Transverse colon (tissue), 4 donors: Measurements from ENCODE around the gene TMEM254. TPM values are rescaled to one million over a fixed set of nuclear protein-coding genes. Genes with fewer than 3 reads are reported as not detected.
A peak's percentile ranks its signal among the peaks of the same experiment; 100 is the strongest.

ENCODE experiments used
- DNase-seq: peaks from one replicate; pipeline ENCODE4 v3.0.0-alpha.2; 2019
- H3K27ac ChIP-seq, 4 donors: fragments of 200-600 bp; sonication (generic); 2 replicates each; pipeline ENCODE4 v1.5.1; 2016 to 2018; ENCODE audit warnings: inconsistent platforms in 4 of 4
- H3K27me3 ChIP-seq: fragments of 200-600 bp; sonication (generic); 2 replicates; pipeline ENCODE4 v1.5.1; 2017; ENCODE audit warnings: inconsistent platforms
- H3K36me3 ChIP-seq, 4 donors: fragments of 200-600 bp; sonication (generic); 2 replicates each; pipeline ENCODE4 v1.5.1; 2017 to 2019; ENCODE audit warnings: inconsistent platforms in 4 of 4
- H3K4me1 ChIP-seq, 4 donors: fragments of 200-600 bp; sonication (generic); 2 replicates each; pipeline ENCODE4 v1.5.1; 2017 to 2020; ENCODE audit warnings: inconsistent platforms in 4 of 4
- H3K4me3 ChIP-seq, 4 donors: fragments of 200-600 bp; sonication (generic); 1 replicate in 1 of 4; 2 replicates in 3 of 4; pipeline versions ENCODE4 v1.5.1 to v1.6.1; 2017 to 2019; ENCODE audit warnings: inconsistent platforms in 4 of 4
- H3K9me3 ChIP-seq, 2 donors: fragments of 200-600 bp; sonication (generic); 2 replicates each; pipeline ENCODE4 v1.5.1; 2017 to 2019; ENCODE audit warnings: inconsistent platforms in 2 of 2
- EP300 ChIP-seq: sonication (generic); formaldehyde crosslinking; IDR thresholded peaks from one replicate; pipeline ENCODE4 v1.6.1; 2017; ENCODE audit warnings: antibody characterized with exemption, low read depth
- POLR2A ChIP-seq: fragments of 450-650 bp; IDR thresholded peaks from one replicate; pipeline ENCODE4 v1.6.1; 2016; ENCODE audit warnings: antibody characterized with exemption, mild to moderate bottlenecking, moderate library complexity
- POLR2AphosphoS5 ChIP-seq, 3 donors: sonication (generic); formaldehyde crosslinking; IDR thresholded peaks; one replicate each; pipeline ENCODE4 v1.6.1; 2016; ENCODE audit warnings: antibody characterized with exemption in 3 of 3
- WGBS, 2 donors: methylation state at CpG; one replicate each; pipeline ENCODE4 v1.1.5; 2018; ENCODE audit warnings: low coverage in 1 of 2; 5-methylcytosine and 5-hydroxymethylcytosine counted together
- in situ Hi-C, 4 donors: fragments of 200-750 bp; cut with MboI; loops; one replicate each; pipeline versions ENCODE4 v1.15.0 to v1.15.1; 2017; ENCODE audit warnings: low sequenced_read_pairs in 3 of 4, low pct_ligation_motif_present in 1 of 4, low pct_unique_long_range_greater_than_20kb in 1 of 4
- intact Hi-C: fragments of 100-400 bp; cut with DNase I; formaldehyde crosslinking; loops from one replicate; pipeline ENCODE4 v1.15.1; 2023; ENCODE audit warnings: low total_unique reads
- total RNA-seq, 4 donors: library from RNA; depleted of rRNA; stranded (reverse); fragments of >200 nt; gene quantifications; one replicate each; pipeline ENCODE4 v1.1.0, GENCODE V29; 2016
- TF ChIP-seq, protein P1 (sequence below), 5 experiments: fragments of 200-600 bp in 3 of 5; fragments of 450-650 bp in 2 of 5; sonication (generic) in 3 of 5; IDR thresholded peaks; 1 replicate in 2 of 5; 2 replicates in 3 of 5; pipeline ENCODE4 v1.5.1; 2016 to 2017; ENCODE audit warnings: antibody characterized with exemption in 5 of 5, inconsistent platforms in 3 of 5, mild to moderate bottlenecking in 2 of 5, moderate library complexity in 1 of 5

Gene TMEM254
- total RNA-seq, 4 donors from 2014 or later = 3.0 to 33.7 (median 10.4) TPM

DNA sequence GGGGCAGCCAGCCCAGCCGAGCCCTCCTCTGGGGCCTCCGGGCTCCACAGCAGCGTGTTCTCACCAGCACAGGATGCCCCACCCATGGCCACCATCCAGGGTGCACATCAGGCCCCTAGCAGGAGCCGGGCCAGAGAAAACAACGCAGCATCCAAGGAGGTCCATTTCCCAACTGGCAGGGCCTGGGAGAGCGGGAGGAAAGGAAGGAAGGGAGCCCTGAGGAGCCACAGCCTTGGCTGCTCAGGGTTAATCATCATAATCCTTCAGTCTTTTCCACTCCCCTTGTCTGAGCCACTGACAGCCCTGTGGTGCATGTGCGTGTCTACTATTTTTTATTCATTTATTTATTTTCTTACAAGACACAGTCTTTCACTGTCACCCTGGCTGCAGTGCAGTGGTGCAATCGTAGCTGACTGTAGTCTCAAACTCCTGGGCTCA lies 57.7 kb downstream of the TMEM254 start:
- in situ Hi-C loops = no loop called here
- Histone ChIP-seq H3K27ac (peak overlapping the region; percentile 45 to 71 (median 59)), H3K27me3 (peaks cover 67% of the 10 kb centered on the region), H3K4me1 (peaks cover 0 to 9% (median 3%) of the 10 kb centered on the region in 4 donors), H3K9me3 (no peaks in the 10 kb centered on the region), H3K36me3 (no peaks in the 10 kb centered on the region), H3K4me3 (no peak overlapping the region)
- no peak for DNase-seq
- WGBS, 2 donors = 58 to 88% methylated on average over 1 to 8 of the region's 8 CpGs
- no peak for TF ChIP-seq POLR2A
- TF ChIP-seq EP300 = no peak
- TF ChIP-seq POLR2AphosphoS5 (IDR thresholded peaks at IDR 0.05) = no peak
- TF ChIP-seq, protein P1, sequence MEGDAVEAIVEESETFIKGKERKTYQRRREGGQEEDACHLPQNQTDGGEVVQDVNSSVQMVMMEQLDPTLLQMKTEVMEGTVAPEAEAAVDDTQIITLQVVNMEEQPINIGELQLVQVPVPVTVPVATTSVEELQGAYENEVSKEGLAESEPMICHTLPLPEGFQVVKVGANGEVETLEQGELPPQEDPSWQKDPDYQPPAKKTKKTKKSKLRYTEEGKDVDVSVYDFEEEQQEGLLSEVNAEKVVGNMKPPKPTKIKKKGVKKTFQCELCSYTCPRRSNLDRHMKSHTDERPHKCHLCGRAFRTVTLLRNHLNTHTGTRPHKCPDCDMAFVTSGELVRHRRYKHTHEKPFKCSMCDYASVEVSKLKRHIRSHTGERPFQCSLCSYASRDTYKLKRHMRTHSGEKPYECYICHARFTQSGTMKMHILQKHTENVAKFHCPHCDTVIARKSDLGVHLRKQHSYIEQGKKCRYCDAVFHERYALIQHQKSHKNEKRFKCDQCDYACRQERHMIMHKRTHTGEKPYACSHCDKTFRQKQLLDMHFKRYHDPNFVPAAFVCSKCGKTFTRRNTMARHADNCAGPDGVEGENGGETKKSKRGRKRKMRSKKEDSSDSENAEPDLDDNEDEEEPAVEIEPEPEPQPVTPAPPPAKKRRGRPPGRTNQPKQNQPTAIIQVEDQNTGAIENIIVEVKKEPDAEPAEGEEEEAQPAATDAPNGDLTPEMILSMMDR (IDR thresholded peaks at IDR 0.05) = no peak
- intact Hi-C loops = no loop called here

GRCh38 chr10:80137031-80137862 lies 58.8 kb downstream of the TMEM254 start:
- peak overlapping the region; percentile 51 to 71 (median 59) for H3K27ac ChIP-seq
- in situ Hi-C loops = no loop called here
- no peaks in the 10 kb centered on the region for H3K9me3 ChIP-seq
- H3K4me3 ChIP-seq = no peak overlapping the region
- H3K36me3 ChIP-seq = no peaks in the 10 kb centered on the region
- H3K4me1 ChIP-seq = peaks cover 0 to 8% (median 3%) of the 10 kb centered on the region in 4 donors
- intact Hi-C loops = no loop called here
- peaks cover 56% of the 10 kb centered on the region for H3K27me3 ChIP-seq
- no peak for TF ChIP-seq POLR2AphosphoS5 (IDR thresholded peaks at IDR 0.05)
- TF ChIP-seq, protein P1 (IDR thresholded peaks at IDR 0.05) = no peak
- TF ChIP-seq EP300 = no peak
- no peak for TF ChIP-seq POLR2A
- DNase-seq = no peak
- WGBS, 2 donors = 50 to 72% methylated on average over 1 to 12 of the region's 14 CpGs

DNA sequence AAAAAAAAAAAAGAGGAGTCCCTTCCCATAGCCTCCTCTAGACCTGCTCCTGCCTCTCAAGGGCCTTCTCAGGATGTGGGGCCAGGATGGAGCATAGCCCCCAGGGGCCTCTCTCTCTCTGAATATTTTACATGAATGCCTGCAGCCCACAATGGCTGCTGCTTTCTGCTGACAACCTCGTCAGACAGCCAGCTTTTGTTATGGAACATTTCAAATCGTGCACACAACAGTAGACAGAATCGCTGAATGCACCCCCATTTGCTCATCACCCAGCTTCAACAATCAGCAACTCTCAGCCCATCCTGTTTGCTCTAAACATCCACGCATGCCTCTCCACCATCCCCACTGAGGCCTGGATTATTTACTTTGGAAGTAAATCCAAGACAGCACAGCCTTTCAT lies 59.5 kb downstream of the TMEM254 start:
- peak overlapping the region in 3 of 4 donors; percentile 58 to 71 (median 60) for H3K27ac ChIP-seq
- peaks cover 50% of the 10 kb centered on the region for H3K27me3 ChIP-seq
- WGBS, 2 donors = 61 to 62% methylated on average over 3 to 4 of the region's 4 CpGs
- intact Hi-C loops = no loop called here
- H3K4me3 ChIP-seq = no peak overlapping the region
- no peaks in the 10 kb centered on the region for H3K36me3 ChIP-seq
- no peak for TF ChIP-seq POLR2AphosphoS5 (IDR thresholded peaks at IDR 0.05)
- TF ChIP-seq POLR2A = no peak
- TF ChIP-seq, protein P1 (IDR thresholded peaks at IDR 0.05) = no peak
- TF ChIP-seq EP300 = no peak
- in situ Hi-C loops = no loop called here
- H3K4me1 ChIP-seq = peaks cover 0 to 1% (median 0%) of the 10 kb centered on the region in 4 donors
- no peaks in the 10 kb centered on the region for H3K9me3 ChIP-seq
- DNase-seq = no peak

DNA sequence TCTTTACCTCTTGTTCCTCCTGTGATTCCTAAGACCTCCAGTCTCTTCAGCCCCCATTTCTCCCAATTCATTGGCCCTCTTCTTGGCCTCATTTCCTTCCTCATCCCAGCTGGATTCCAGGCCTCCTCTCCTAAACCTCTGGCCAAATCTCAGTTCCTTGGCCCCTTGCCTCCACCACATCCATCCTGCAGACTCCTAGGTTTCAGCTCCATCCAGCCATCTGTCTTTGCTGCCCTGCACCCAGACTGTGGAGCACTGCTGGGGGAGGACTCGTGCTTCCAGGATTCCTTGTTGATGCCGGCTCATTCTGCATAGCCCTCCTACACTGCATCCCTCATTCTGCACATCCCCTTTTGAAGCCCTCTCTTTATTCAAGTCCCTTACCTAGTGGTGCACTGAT lies 60.8 kb downstream of the TMEM254 start:
- WGBS, 2 donors = 61 to 74% methylated on average over 2 of the region's 2 CpGs
- intact Hi-C loops (no loop called here), in situ Hi-C loops (no loop called here)

More for the DNA sequence above, 60.8 kb downstream of the TMEM254 start:
- Histone ChIP-seq H3K27ac (no peak overlapping the region), H3K4me1 (peaks cover 5 to 9% (median 6%) of the 10 kb centered on the region in 4 donors), H3K9me3 (no peaks in the 10 kb centered on the region), H3K27me3 (peaks cover 36% of the 10 kb centered on the region), H3K4me3 (no peak overlapping the region), H3K36me3 (no peaks in the 10 kb centered on the region)
- TF ChIP-seq, protein P1 (IDR thresholded peaks at IDR 0.05) = no peak
- no peak for TF ChIP-seq EP300
- no peak for TF ChIP-seq POLR2A
- no peak for TF ChIP-seq POLR2AphosphoS5 (IDR thresholded peaks at IDR 0.05)
- DNase-seq = no peak
